NK-92 treated with Interleukin-12 subunit alpha and Interleukin-12 subunit beta, amount 100 ng/mL, for 24 hours (cell line): ENCODE results near the gene FKBP7.
A peak's percentile ranks its signal among the peaks of the same experiment; 100 is the strongest.
"Not testable (repeated sequence)": the region's sequence is repeated elsewhere in the genome, so short reads cannot be mapped to it uniquely, and the experiment has no call there.

ENCODE experiments used
- DNase-seq: peaks from one replicate; lab custom pipeline; 2025; lab: John Stamatoyannopoulos, UW

FKBP7 gene

GRCh38 chr2:178478439-178479274 lies at the start of gene FKBP7:
Gene FKBP7, minus strand, starts transcription at chr2:178478600. Its CDS starts 101 bp downstream, at chr2:178478499.
- DNase-seq: peak; percentile 71

- DNase-seq: no peak
Observed at GRCh38 chr2:178527592-178527991, 49.2 kb upstream of the FKBP7 start.

GRCh38 chr2:178526256-178526655 lies 47.9 kb upstream of the FKBP7 start:
- no peak for DNase-seq

GRCh38 chr2:178525460-178525859 lies 47.1 kb upstream of the FKBP7 start:
- not testable (repeated sequence) for DNase-seq

GRCh38 chr2:178525010-178525409 lies 46.6 kb upstream of the FKBP7 start:
- DNase-seq: not testable (repeated sequence)

GRCh38 chr2:178523596-178524134 lies 45.3 kb upstream of the FKBP7 start:
- no peak for DNase-seq

GRCh38 chr2:178522950-178523595 lies 44.7 kb upstream of the FKBP7 start:
- DNase-seq: peak; percentile 38

GRCh38 chr2:178521304-178522150 lies 43.1 kb upstream of the FKBP7 start:
- no peak for DNase-seq

GRCh38 chr2:178517496-178517895 lies 39.1 kb upstream of the FKBP7 start:
- no peak for DNase-seq

- no peak for DNase-seq
Observed at GRCh38 chr2:178514664-178515063, 36.3 kb upstream of the FKBP7 start.

GRCh38 chr2:178513876-178514275 lies 35.5 kb upstream of the FKBP7 start:
- DNase-seq: no peak

GRCh38 chr2:178512484-178512883 lies 34.1 kb upstream of the FKBP7 start:
- DNase-seq: no peak

GRCh38 chr2:178510384-178510783 lies 32.0 kb upstream of the FKBP7 start:
- DNase-seq: no peak

- no peak for DNase-seq
Observed at GRCh38 chr2:178508646-178509045, 30.2 kb upstream of the FKBP7 start.

GRCh38 chr2:178506949-178507348 lies 28.5 kb upstream of the FKBP7 start:
- DNase-seq: no peak

GRCh38 chr2:178506524-178506923 lies 28.1 kb upstream of the FKBP7 start:
- DNase-seq: no peak

GRCh38 chr2:178506101-178506500 lies 27.7 kb upstream of the FKBP7 start:
- DNase-seq: no peak

- no peak for DNase-seq
Observed at GRCh38 chr2:178502751-178503150, 24.4 kb upstream of the FKBP7 start.

- no peak for DNase-seq
Observed at GRCh38 chr2:178499640-178500039, 21.2 kb upstream of the FKBP7 start.

- DNase-seq: no peak
Observed at GRCh38 chr2:178498137-178498536, 19.7 kb upstream of the FKBP7 start.

- DNase-seq: no peak
Observed at GRCh38 chr2:178496049-178496448, 17.6 kb upstream of the FKBP7 start.

GRCh38 chr2:178491612-178492011 lies 13.2 kb upstream of the FKBP7 start:
- DNase-seq: no peak
